ENCODE measurements around the gene PCDHGA1.

- TF ChIP-seq POLR2A (IDR thresholded peaks at IDR 0.05) = no peak
- no peak for TF ChIP-seq CTCF (IDR thresholded peaks at IDR 0.05)
- TF ChIP-seq POLR2AphosphoS5 (IDR thresholded peaks at IDR 0.05) = no peak
These were observed 15.0 kb downstream of the PCDHGA1 start for GRCh38 chr5:141345327-141345726.
